Measurements from ENCODE around the gene PTDSS2.

DNA sequence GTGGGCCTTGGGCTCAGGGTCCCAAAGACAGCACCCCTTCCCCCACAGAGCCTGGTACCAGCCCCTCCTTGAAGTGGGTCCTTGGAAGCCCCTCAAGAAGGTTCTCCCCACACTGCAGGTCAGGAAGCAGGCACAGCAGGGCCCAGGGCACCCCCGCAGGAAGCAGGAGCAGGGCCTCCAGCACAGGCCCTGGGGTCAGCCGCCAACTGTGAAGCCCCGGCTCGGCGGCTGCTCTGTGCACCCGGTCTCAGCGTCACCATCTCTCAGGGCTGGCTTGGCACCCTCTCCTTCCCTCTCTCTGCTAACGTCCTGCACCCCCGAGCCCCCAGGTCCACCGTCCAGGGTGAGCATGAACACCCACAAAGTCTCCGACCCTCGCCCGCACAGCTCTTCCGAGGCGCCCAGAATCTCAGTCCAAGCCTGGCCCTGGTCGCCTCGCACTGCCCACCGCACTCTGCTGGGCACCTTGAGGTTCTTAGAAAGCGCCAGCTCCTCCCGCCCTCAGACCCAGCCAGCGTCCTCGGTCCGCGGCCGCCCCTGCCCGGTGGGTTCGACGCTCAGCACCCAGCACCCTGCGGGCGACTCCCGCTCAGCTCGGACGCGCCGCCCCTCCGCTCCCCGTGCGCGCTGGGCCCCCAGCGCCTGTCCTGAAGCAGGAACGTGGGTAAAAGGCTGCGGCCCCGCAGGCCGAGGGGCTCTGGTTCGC, 33.9 kb upstream of the PTDSS2 start:
- TF ChIP-seq MEIS2 (IDR thresholded peaks at IDR 0.05; ENCODE audit: partially characterized antibody) = no peak
- TF ChIP-seq TEAD2 (tag; IDR thresholded peaks at IDR 0.05) = no peak
- TF ChIP-seq ZNF431 (CRISPR knock-in tag; IDR thresholded peaks at IDR 0.05) = no peak
- TF ChIP-seq GTF2E2 (tag; IDR thresholded peaks at IDR 0.05) = no peak
- TF ChIP-seq, protein P1, sequence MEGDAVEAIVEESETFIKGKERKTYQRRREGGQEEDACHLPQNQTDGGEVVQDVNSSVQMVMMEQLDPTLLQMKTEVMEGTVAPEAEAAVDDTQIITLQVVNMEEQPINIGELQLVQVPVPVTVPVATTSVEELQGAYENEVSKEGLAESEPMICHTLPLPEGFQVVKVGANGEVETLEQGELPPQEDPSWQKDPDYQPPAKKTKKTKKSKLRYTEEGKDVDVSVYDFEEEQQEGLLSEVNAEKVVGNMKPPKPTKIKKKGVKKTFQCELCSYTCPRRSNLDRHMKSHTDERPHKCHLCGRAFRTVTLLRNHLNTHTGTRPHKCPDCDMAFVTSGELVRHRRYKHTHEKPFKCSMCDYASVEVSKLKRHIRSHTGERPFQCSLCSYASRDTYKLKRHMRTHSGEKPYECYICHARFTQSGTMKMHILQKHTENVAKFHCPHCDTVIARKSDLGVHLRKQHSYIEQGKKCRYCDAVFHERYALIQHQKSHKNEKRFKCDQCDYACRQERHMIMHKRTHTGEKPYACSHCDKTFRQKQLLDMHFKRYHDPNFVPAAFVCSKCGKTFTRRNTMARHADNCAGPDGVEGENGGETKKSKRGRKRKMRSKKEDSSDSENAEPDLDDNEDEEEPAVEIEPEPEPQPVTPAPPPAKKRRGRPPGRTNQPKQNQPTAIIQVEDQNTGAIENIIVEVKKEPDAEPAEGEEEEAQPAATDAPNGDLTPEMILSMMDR (IDR thresholded peaks at IDR 0.05 in 2 of 3, conservative IDR thresholded peaks at IDR 0.05 in 1 of 3; ENCODE audit: insufficient read depth in 2 of 3, low read depth in 1 of 3, low read length in 3 of 3) = no peak
- no peak for TF ChIP-seq TCF7L2 (IDR thresholded peaks at IDR 0.05; ENCODE audit: low read depth, low read length)
